ENCODE data around the gene CNTRL.
A peak's percentile ranks its signal among the peaks of the same experiment; 100 is the strongest.

- TF ChIP-seq CTCF (IDR thresholded peaks at IDR 0.05; ENCODE audit: low read depth, low read length, poor library complexity, severe bottlenecking) (peak; percentile 51), EZH2phosphoT487 (IDR thresholded peaks at IDR 0.05; ENCODE audit: borderline replicate concordance, low read length) (no peak)
Measured at GRCh38 chr9:121169094-121169601, 94.4 kb downstream of the CNTRL start.
